Measurements from ENCODE around the gene PYDC1. TPM values are rescaled to one million over a fixed set of nuclear protein-coding genes. Genes with fewer than 3 reads are reported as not detected.

PYDC1 gene
- total and polyA plus RNA-seq, 2 of the 8 experiments (the other 6 are each of a cell fraction or from before 2014, with no cell fraction given): 3.5 to 11.1 TPM

- H3K79me2 ChIP-seq (ENCODE audit: control insufficient read depth in 1 of 2, insufficient read depth in 2 of 2, low read length in 2 of 2): no peaks in the 10 kb centered on the region
- peak overlapping the region; percentile 86 for H3K4ac ChIP-seq (replicated peaks; ENCODE audit: insufficient read length, low read depth, low read length)
- 29% methylated on average over 28 of the region's 35 CpGs; no CpG with 5 or more reads in 1 of the 2 experiments for WGBS, 2 experiments (ENCODE audit: extremely low coverage in 1 of 2, insufficient coverage in 1 of 2, insufficient read length in 1 of 2, insufficient replicate concordance in 2 of 2, low coverage in 1 of 2, low lambda C conversion rate in 2 of 2, missing lambda C conversion rate in 1 of 2)
- H3K36me3 ChIP-seq (ENCODE audit: control insufficient read depth in 2 of 4, insufficient read depth in 4 of 4, low read length in 3 of 4): peaks cover 0 to under 1% (median 0%) of the 10 kb centered on the region in 4 experiments; a peak in 1 of 8 replicates
- no peak overlapping the region for H2AFZ ChIP-seq (ENCODE audit: low read length)
- H3K4me3 ChIP-seq (ENCODE audit: extremely low read depth in 1 of 4, insufficient read depth in 2 of 4, low read depth in 3 of 4, low read length in 4 of 4): peak overlapping the region; percentile 61 to 74 (median 72)
- peak overlapping the region; percentile 18 for H4K5ac ChIP-seq (ENCODE audit: insufficient read length, low read depth, low read length)
- no peak overlapping the region for H3K14ac ChIP-seq (ENCODE audit: insufficient read length)
- no peak overlapping the region for H2BK20ac ChIP-seq (ENCODE audit: low read length)
- POLR2A ChIA-PET (ENCODE audit: partially characterized antibody): interaction anchor here (0.6 to 24.0 kb wide), 41 partner anchors 5 to 252 kb away, joined by 3 to 430 read pairs (median 4); partner anchors contain the start of genes FUS, KAT8, ORAI3 and PRSS8
- H4K20me1 ChIP-seq (replicated peaks in 1 of 2; ENCODE audit: control insufficient read depth in 1 of 2, insufficient read depth in 2 of 2, low read length in 2 of 2): peaks cover 3 to 7% of the 10 kb centered on the region in 2 experiments
- H3K18ac ChIP-seq (ENCODE audit: extremely low read depth, low read length): peak overlapping the region; percentile 99
- peak overlapping the region; percentile 92 for H4K91ac ChIP-seq (replicated peaks; ENCODE audit: insufficient read length, low read length)
- H2BK15ac ChIP-seq (ENCODE audit: low read length): peak overlapping the region; percentile 81; the same call in 1 of the 2 replicates
- peaks cover 0 to 7% (median 4%) of the 10 kb centered on the region in 4 experiments; a peak in 5 of 7 replicates for H3K4me1 ChIP-seq (replicated peaks in 1 of 4; ENCODE audit: control insufficient read depth in 3 of 4, insufficient read depth in 4 of 4, low read length in 3 of 4)
- peaks cover 0 to 6% (median 3%) of the 10 kb centered on the region in 4 experiments; a peak in 3 of 7 replicates for H3K27me3 ChIP-seq (replicated peaks in 1 of 4; ENCODE audit: control insufficient read depth in 3 of 4, extremely low read depth in 1 of 4, insufficient read depth in 3 of 4, low read length in 3 of 4)
- no peak overlapping the region for H2BK120ac ChIP-seq (replicated peaks; ENCODE audit: low read depth, low read length)
- peak overlapping the region; percentile 58 for H2BK5ac ChIP-seq (ENCODE audit: low read depth, low read length)
- 0 out of 2 replicates have a peak overlapping the region, but pooled peaks have one; percentile 53 for H2AK5ac ChIP-seq (ENCODE audit: low read depth, low read length)
- peak overlapping the region in 3 of 4 experiments; percentile 47 to 78 (median 71); a peak in 5 of 7 replicates for H3K9ac ChIP-seq (replicated peaks in 1 of 4; ENCODE audit: extremely low read depth in 1 of 4, low read depth in 3 of 4, low read length in 3 of 4)
- peaks cover 15% of the 10 kb centered on the region; the same call in 1 of the 2 replicates for H3K23me2 ChIP-seq (ENCODE audit: low read depth, low read length)
- no peaks in the 10 kb centered on the region for H3K9me3 ChIP-seq (ENCODE audit: insufficient read depth in 2 of 2, low read depth in 1 of 2, low read length in 1 of 2)
- FAIRE-seq: no peak
- H3K4me2 ChIP-seq (ENCODE audit: insufficient read depth in 1 of 2, low read depth in 2 of 2, low read length in 2 of 2): peak overlapping the region; percentile 90 to 98
- H4K8ac ChIP-seq (ENCODE audit: extremely low read depth, insufficient read depth, low read length): peak overlapping the region; percentile 91
- H2BK12ac ChIP-seq (ENCODE audit: low read depth, low read length): peak overlapping the region; percentile 68; the same call in 1 of the 2 replicates
- no peak overlapping the region for H3K27ac ChIP-seq (ENCODE audit: low read depth, low read length)
- peaks cover 6% of the 10 kb centered on the region for H3K79me1 ChIP-seq (ENCODE audit: low read depth, low read length)
- H3K23ac ChIP-seq (ENCODE audit: insufficient read length): no peak overlapping the region
- H3K56ac ChIP-seq (replicated peaks; ENCODE audit: insufficient read length, low read depth, low read length): peak overlapping the region; percentile 38
- CTCF ChIA-PET (ENCODE audit: partially characterized antibody): interaction anchor here (0.8 to 4.1 kb wide), 14 partner anchors 12 to 667 kb away, joined by 3 to 10 read pairs (median 4); partner anchors contain the start of genes PYDC1 and ZNF843
- DNase-seq (ENCODE audit: low read depth in 1 of 2, low spot score in 2 of 2): peak in 1 of 2 experiments; percentile 81
- TF ChIP-seq RBBP5 (IDR thresholded peaks at IDR 0.05; ENCODE audit: borderline replicate concordance, low read depth, low read length): no peak
- TF ChIP-seq CHD2 (IDR thresholded peaks at IDR 0.05; ENCODE audit: low read length): peak; percentile 87
- no peak for TF ChIP-seq E2F6 (IDR thresholded peaks at IDR 0.05)
- peak; percentile 63 for TF ChIP-seq POLR2AphosphoS5 (IDR thresholded peaks at IDR 0.05; ENCODE audit: low read depth, low read length)
- TF ChIP-seq GTF2F1 (IDR thresholded peaks at IDR 0.05; ENCODE audit: borderline replicate concordance, low read depth, low read length): no peak
Measured at GRCh38 chr16:31201582-31202413, 15.1 kb downstream of the PYDC1 start.

Data from H1 (cell line).